HCT116 (cell line): ENCODE data around the gene SMYD3. TPM values are rescaled to one million over a fixed set of nuclear protein-coding genes. Genes with fewer than 3 reads are reported as not detected.

Experiments
- ATAC-seq: fragments of 200-7000 bp; cut with Tn5 transposase; 2 replicates; pipeline ENCODE4 v1.9.1; 2020; ENCODE audit warnings: mild to moderate bottlenecking, moderate library complexity
- BruUV-seq: library from RNA; stranded (reverse); fragments of 400-500 nt; replicated peaks from 2 replicates; lab custom pipeline; 2021; lab: Mats Ljungman, UMichigan
- CTCF ChIA-PET: fragments of 300-600 bp; sonication (Branson Sonifier 250); formaldehyde crosslinking; loops from one replicate; lab custom pipeline; 2021; ENCODE audit warnings: antibody characterized with exemption; lab: Charles Lee
- POLR2A ChIA-PET: fragments of 300-600, 350-600 bp; sonication (Branson Sonifier 250); formaldehyde crosslinking; loops from one replicate; lab custom pipeline; 2021; ENCODE audit warnings: antibody characterized with exemption; lab: Charles Lee
- RAD21 ChIA-PET, 2 experiments: fragments of 300-600 bp; sonication (Branson Sonifier 250); formaldehyde crosslinking; loops; one replicate each; lab custom pipeline; 2023; ENCODE audit warnings: low total read pairs in 2 of 2; ENCODE audit not compliant: uncharacterized antibody in 2 of 2, unreplicated experiment in 2 of 2, low non-redundant PET in 1 of 2; lab: Charles Lee
- DNase-seq: peaks from one replicate; pipeline ENCODE4 v3.0.0-alpha.2; 2010; ENCODE audit warnings: low read depth, low spot score
- H2AFZ ChIP-seq: fragments of 200-600 bp; shearing (Covaris generic), sonication (generic); 2 replicates; pipeline ENCODE4 v1.6.1; 2017; ENCODE audit warnings: low read depth, mixed run types, mixed read lengths, antibody characterized with exemption, low read length; ENCODE audit not compliant: poor library complexity, severe bottlenecking
- H3K27ac ChIP-seq: 2 replicates; pipeline ENCODE4 v1.5.1; 2012; ENCODE audit warnings: low read depth, low read length
- H3K27me3 ChIP-seq: fragments of 200-600 bp; sonication (generic); 2 replicates; pipeline ENCODE4 v1.6.1; 2016; ENCODE audit warnings: mixed run types, low read length, mixed read lengths; ENCODE audit not compliant: insufficient read depth
- H3K36me3 ChIP-seq, 2 experiments: fragments of 200-500 bp in 1 of 2; fragments of 200-600 bp in 1 of 2; sonication (Bioruptor generic) in 1 of 2; sonication (generic) in 1 of 2; 2 replicates each; pipeline versions ENCODE4 v1.5.1 to v1.6.1; 2014 to 2016; ENCODE audit warnings: low read length in 2 of 2, inconsistent platforms in 1 of 2, mixed read lengths in 1 of 2, mixed run types in 1 of 2; ENCODE audit not compliant: insufficient read depth in 2 of 2, control insufficient read depth in 1 of 2
- H3K4me1 ChIP-seq, 2 experiments: fragments of 200-600 bp in 1 of 2; sonication (generic) in 1 of 2; 2 replicates each; pipeline versions ENCODE4 v1.5.1 to v1.6.1; 2012 to 2017; ENCODE audit warnings: low read length in 2 of 2, inconsistent platforms in 1 of 2, mild to moderate bottlenecking in 1 of 2, mixed read lengths in 1 of 2, mixed run types in 1 of 2, moderate library complexity in 1 of 2; ENCODE audit not compliant: insufficient read depth in 2 of 2, control insufficient read depth in 1 of 2
- H3K4me2 ChIP-seq: fragments of 200-600 bp; sonication (generic); 2 replicates; pipeline ENCODE4 v1.6.1; 2017; ENCODE audit warnings: mixed run types, low read length, mixed read lengths
- H3K4me3 ChIP-seq, 2 experiments: fragments of 200-600 bp in 1 of 2; sonication (generic) in 1 of 2; replicated peaks in 1 of 2; 2 replicates each; pipeline ENCODE4 v1.5.1; 2011 to 2016; ENCODE audit warnings: low read length in 2 of 2, control low read depth in 1 of 2, low read depth in 1 of 2, mild to moderate bottlenecking in 1 of 2, mixed read lengths in 1 of 2, mixed run types in 1 of 2
- H3K79me2 ChIP-seq: fragments of 200-600 bp; sonication (generic); 2 replicates; pipeline ENCODE4 v1.6.1; 2017; ENCODE audit warnings: mild to moderate bottlenecking, mixed run types, low read length, moderate library complexity, mixed read lengths; ENCODE audit not compliant: insufficient read depth
- H3K9ac ChIP-seq: fragments of 200-600 bp; sonication (generic); 2 replicates; pipeline ENCODE4 v1.6.1; 2016; ENCODE audit warnings: low read length, mixed read lengths
- H3K9me2 ChIP-seq: fragments of 200-600 bp; sonication (generic), shearing (Covaris generic); 2 replicates; pipeline ENCODE4 v1.6.1; 2017; ENCODE audit warnings: mixed run types, mild to moderate bottlenecking, moderate library complexity; ENCODE audit not compliant: insufficient read depth
- H3K9me3 ChIP-seq, 2 experiments: fragments of 200-500 bp in 1 of 2; fragments of 200-600 bp in 1 of 2; sonication (Bioruptor generic) in 1 of 2; sonication (generic) in 1 of 2; 2 replicates each; pipeline ENCODE4 v1.6.1; 2014 to 2017; ENCODE audit warnings: low read length in 2 of 2, mixed read lengths in 2 of 2, inconsistent platforms in 1 of 2, low read depth in 1 of 2, mild to moderate bottlenecking in 1 of 2, mixed run types in 1 of 2, moderate library complexity in 1 of 2; ENCODE audit not compliant: control insufficient read depth in 1 of 2, insufficient read depth in 1 of 2
- H4K20me1 ChIP-seq: fragments of 200-600 bp; sonication (generic), shearing (Covaris generic); 2 replicates; pipeline ENCODE4 v1.6.1; 2017; ENCODE audit warnings: mixed run types, mild to moderate bottlenecking, moderate library complexity; ENCODE audit not compliant: insufficient read depth
- CBX3 ChIP-seq: IDR thresholded peaks from 2 replicates; pipeline ENCODE4 v1.6.1; 2012; ENCODE audit warnings: low read depth
- SP1 ChIP-seq: IDR thresholded peaks from 2 replicates; pipeline ENCODE4 v1.6.1; 2012; ENCODE audit warnings: low read depth
- SRF ChIP-seq: IDR thresholded peaks from 2 replicates; pipeline ENCODE4 v1.6.1; 2012; ENCODE audit warnings: low read depth
- intact Hi-C: fragments of 100-400 bp; cut with micrococcal nuclease; formaldehyde crosslinking; loops from 2 replicates; pipeline ENCODE4 v1.10.0; 2022
- total RNA-seq: library from RNA; stranded (reverse); gene quantifications from one replicate; pipeline ENCODE4 v1.2.1, GENCODE V29; 2021; ENCODE audit not compliant: unreplicated experiment
- TF ChIP-seq, protein P1 (sequence below): IDR thresholded peaks from 2 replicates; pipeline ENCODE4 v1.6.1; 2012
- TF ChIP-seq, protein P2 (sequence below), 3 experiments: fragments of 200-600 bp in 1 of 3; sonication (generic) in 1 of 3; IDR thresholded peaks in 2 of 3; conservative IDR thresholded peaks in 1 of 3; 2 replicates each; pipeline ENCODE4 v1.5.1; 2012 to 2017; ENCODE audit warnings: low read depth in 2 of 3, low read length in 2 of 3, antibody characterized with exemption in 1 of 3, borderline replicate concordance in 1 of 3, control low read depth in 1 of 3, mild to moderate bottlenecking in 1 of 3, mixed read lengths in 1 of 3, mixed run types in 1 of 3, moderate library complexity in 1 of 3; ENCODE audit not compliant: insufficient read depth in 1 of 3
- TF ChIP-seq, protein P3 (sequence below): IDR thresholded peaks from 2 replicates; pipeline ENCODE4 v1.6.1; 2012

The SMYD3 gene
- total RNA-seq, 1 experiment from 2014 or later = 33.6 TPM

DNA sequence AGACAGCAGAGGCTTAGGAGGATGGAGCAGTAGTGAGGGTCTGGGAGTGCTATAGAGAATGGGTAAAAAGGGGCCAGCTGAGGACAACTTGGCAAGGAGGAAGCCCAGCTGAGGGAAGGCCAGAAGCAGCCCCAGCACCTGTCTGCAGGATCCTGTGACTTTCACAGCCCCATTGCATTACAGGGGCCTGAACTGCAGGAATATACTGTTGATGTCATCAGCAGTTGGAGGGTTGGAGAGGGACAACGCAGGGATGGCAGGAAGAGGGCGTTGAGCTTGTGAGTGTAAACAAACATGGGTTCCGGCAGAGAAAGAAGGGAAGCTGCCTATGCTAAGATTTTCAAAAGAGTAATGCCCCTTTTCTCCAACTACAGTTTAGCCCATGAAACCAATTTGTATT, 628.5 kb downstream of the SMYD3 start:
- Histone ChIP-seq H3K79me2 (no peaks in the 10 kb centered on the region), H3K36me3 (no peaks in the 10 kb centered on the region), H3K27ac (no peak overlapping the region), H3K9me3 (no peaks in the 10 kb centered on the region), H3K4me3 (no peak overlapping the region), H2AFZ (no peak overlapping the region), H3K9ac (no peak overlapping the region), H3K9me2 (no peaks in the 10 kb centered on the region), H3K4me2 (no peak overlapping the region), H3K27me3 (no peaks in the 10 kb centered on the region), H4K20me1 (no peaks in the 10 kb centered on the region), H3K4me1 (no peaks in the 10 kb centered on the region; a peak in 1 of 4 replicates)
- POLR2A ChIA-PET = no interaction called here
- ATAC-seq = no peak
- BruUV-seq = no TSS peak
- intact Hi-C loops = no loop called here
- CTCF ChIA-PET = no interaction called here
- TF ChIP-seq, protein P1, sequence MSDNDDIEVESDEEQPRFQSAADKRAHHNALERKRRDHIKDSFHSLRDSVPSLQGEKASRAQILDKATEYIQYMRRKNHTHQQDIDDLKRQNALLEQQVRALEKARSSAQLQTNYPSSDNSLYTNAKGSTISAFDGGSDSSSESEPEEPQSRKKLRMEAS = no peak
- no peak for TF ChIP-seq SRF
- no peak for DNase-seq
- RAD21 ChIA-PET = no interaction called here

DNA sequence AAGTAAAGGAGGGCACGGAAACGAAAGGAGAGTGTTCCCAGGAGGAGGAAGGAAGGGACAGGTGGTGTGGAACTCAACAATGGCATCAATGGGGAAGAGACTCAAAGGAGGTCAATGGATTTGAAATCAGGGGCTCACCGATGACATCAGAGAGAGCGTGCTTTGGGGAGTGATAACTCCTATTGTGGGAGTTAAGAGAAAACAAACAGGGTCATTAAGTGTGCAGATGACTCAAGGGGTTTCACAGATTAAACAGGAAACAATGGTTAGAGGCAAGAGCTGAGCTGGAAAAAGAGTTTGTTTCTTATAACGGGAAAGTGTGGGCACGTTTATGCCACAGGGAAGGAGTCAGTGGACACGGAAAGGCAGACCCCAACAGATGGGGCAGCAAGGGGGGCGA, 629.1 kb downstream of the SMYD3 start:
- Histone ChIP-seq H3K9me2 (no peaks in the 10 kb centered on the region), H3K4me1 (no peaks in the 10 kb centered on the region; a peak in 1 of 4 replicates), H3K9ac (no peak overlapping the region), H2AFZ (no peak overlapping the region), H3K79me2 (no peaks in the 10 kb centered on the region), H3K4me2 (no peak overlapping the region), H3K36me3 (no peaks in the 10 kb centered on the region), H3K4me3 (no peak overlapping the region), H4K20me1 (no peaks in the 10 kb centered on the region), H3K27ac (no peak overlapping the region), H3K27me3 (no peaks in the 10 kb centered on the region), H3K9me3 (no peaks in the 10 kb centered on the region)
- TF ChIP-seq SRF = no peak
- no peak for TF ChIP-seq CBX3
- TF ChIP-seq SP1 = no peak
- TF ChIP-seq, protein P2, sequence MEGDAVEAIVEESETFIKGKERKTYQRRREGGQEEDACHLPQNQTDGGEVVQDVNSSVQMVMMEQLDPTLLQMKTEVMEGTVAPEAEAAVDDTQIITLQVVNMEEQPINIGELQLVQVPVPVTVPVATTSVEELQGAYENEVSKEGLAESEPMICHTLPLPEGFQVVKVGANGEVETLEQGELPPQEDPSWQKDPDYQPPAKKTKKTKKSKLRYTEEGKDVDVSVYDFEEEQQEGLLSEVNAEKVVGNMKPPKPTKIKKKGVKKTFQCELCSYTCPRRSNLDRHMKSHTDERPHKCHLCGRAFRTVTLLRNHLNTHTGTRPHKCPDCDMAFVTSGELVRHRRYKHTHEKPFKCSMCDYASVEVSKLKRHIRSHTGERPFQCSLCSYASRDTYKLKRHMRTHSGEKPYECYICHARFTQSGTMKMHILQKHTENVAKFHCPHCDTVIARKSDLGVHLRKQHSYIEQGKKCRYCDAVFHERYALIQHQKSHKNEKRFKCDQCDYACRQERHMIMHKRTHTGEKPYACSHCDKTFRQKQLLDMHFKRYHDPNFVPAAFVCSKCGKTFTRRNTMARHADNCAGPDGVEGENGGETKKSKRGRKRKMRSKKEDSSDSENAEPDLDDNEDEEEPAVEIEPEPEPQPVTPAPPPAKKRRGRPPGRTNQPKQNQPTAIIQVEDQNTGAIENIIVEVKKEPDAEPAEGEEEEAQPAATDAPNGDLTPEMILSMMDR (IDR thresholded peaks at IDR 0.05 in 2 of 3, conservative IDR thresholded peaks at IDR 0.05 in 1 of 3; ENCODE audit: borderline replicate concordance in 1 of 3, insufficient read depth in 1 of 3, low read depth in 2 of 3, low read length in 2 of 3) = no peak
- TF ChIP-seq, protein P3, sequence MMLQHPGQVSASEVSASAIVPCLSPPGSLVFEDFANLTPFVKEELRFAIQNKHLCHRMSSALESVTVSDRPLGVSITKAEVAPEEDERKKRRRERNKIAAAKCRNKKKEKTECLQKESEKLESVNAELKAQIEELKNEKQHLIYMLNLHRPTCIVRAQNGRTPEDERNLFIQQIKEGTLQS = no peak
- ATAC-seq (no peak), DNase-seq (no peak)
- no TSS peak for BruUV-seq
- RAD21 ChIA-PET = no interaction called here
- intact Hi-C loops = no loop called here
- CTCF ChIA-PET = no interaction called here
- POLR2A ChIA-PET = no interaction called here
